NCI-H460 (cell line): ENCODE data around the gene PRR11. TPM values are rescaled to one million over a fixed set of nuclear protein-coding genes. Genes with fewer than 3 reads are reported as not detected.
"Not testable (repeated sequence)": the region's sequence is repeated elsewhere in the genome, so short reads cannot be mapped to it uniquely, and the experiment has no call there.

ENCODE experiments used
- DNase-seq: peaks from one replicate; pipeline ENCODE4 v3.0.0-alpha.2; 2016; ENCODE audit warnings: low read depth; ENCODE audit errors: extremely low read depth
- polyA plus RNA-seq: library from polyadenylated mRNA; depleted of rRNA; stranded (reverse); fragments of >200 nt; gene quantifications from 2 replicates; pipeline ENCODE4 v1.2.3, GENCODE V29; 2014; cell fraction: nucleus; rRNA removed
- total RNA-seq: library from RNA; depleted of rRNA; stranded (reverse); fragments of >200 nt; shearing (Covaris generic); gene quantifications from 2 replicates; pipeline ENCODE4 v1.2.3, GENCODE V29; 2014; rRNA removed

The PRR11 gene
- total RNA-seq: 47.7 and 47.9 TPM in 2 replicates
- polyA plus RNA-seq: 6.7 and 14.6 TPM in 2 replicates

GRCh38 chr17:59155439-59156177, at the start of gene PRR11:
Gene PRR11, plus strand, starts transcription at chr17:59155746. Its CDS starts 14,007 bp downstream, at chr17:59169753.
- DNase-seq: peak; percentile 100

GRCh38 chr17:59105852-59106462, 49.6 kb upstream of the PRR11 start:
- peak; percentile 21 for DNase-seq

DNA sequence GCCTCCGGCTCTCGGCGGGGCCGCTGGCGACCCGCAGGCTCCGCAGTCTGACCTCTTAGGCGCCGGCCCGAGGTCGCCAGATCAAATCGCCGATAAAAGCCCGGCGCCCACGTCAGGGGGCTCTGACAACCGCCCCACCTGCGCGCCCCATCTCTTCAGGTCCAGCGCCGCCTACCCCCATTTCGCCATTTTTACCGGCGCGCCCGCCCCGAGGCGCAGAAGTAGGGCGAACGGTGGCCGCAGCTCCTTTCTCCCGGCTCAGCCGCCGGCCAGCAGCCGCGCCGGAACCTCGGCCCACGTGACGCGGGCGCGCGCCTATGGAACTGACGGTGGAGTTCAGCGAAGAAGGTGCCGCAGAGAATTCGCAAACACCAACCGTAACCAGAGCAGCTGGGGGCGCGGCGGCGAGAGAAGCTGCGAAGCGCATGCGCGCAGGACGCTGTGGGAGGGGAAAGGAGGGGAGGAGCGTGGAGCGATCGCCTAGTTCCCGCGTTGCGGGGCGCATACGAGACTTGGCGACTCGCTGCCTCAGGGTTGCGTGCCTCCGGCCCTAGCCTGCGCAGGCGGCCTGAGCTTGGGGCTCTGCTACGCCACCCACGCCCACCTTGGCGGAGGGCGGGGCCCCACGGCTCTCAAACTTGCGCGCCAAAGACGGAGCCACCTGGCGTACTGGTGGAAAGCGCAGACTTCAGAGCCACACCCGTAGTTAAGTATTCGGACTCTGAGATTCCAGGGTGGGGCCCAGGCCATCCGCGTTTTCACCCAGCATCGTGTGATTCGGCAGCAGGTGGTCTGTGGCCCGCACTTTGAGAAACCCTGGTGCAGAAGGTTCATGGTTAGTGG, 48.9 kb upstream of the PRR11 start, which contains the start of gene TRIM37:
Gene TRIM37 (minus strand): TSS at position 418 of the 843 bp plus-strand sequence. CDS start 419 bp downstream, outside the sequence.
- peak; percentile 99 for DNase-seq

DNA sequence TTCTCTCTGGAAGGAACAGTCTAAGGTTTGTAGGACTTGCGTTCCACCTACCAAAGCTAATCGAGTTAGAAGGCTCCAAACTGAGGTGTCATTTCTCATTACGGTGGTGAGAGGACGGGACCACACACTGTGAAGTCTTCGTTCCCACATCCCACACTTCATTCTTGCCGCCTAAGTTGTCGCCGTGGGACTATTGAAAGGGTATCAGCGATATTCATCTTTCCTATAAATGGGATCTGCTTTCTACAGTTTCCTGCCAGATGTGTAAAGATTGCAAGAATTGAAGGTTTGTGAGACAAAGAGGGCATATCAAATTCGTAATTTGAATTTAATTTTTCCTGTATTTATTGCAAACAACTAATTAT, 48.3 kb upstream of the PRR11 start:
- no peak for DNase-seq

DNA sequence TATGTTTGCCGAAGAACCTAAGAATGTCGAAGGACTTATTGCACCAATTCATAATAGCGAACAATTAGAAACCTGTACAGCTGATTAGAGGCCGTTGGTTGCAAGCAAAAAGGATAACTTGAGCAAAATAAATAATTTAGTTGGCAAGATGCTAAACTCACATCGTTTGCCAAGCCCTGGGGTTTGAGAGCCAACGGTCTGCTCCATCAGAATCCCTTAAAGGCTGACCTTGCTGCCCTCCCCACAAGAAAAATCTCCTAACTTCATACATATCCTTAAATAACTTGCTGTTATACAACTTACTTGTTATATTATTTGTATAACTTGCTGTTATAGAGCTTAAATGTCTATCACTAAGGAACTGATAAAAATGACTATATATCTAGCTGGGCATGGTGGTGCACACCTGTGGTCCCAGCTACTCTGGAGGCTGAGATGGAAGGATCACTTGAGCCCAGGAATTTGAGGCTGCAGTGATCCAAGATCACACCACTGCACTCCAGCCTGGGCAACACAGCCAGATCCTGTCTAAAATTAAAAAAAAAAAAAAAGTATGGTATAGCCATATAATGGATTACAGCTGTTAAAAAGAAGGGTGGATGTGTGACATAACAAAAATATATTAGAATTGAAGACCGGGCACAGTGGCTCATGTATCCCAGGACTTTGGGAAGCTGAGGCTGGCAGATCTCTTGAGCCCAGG, 47.0 kb upstream of the PRR11 start:
- DNase-seq: no peak

DNA sequence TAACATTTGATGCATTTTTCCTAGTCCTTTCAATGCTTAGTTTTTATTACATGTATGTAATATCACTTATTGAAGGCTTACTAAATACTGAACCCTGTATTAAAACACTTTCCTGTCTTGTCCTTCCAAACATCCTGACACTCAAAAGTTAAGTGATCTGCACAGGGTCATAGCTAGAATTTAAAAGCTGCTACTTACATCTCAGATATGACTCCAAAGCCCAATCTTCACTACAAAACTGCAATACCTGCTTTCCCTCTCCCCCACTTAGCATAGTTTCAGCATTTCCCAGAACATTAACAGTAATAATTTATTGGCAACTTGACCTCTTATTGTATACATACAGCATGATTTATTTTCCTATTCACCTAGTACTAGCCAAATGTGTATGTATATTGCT, 44.6 kb upstream of the PRR11 start:
- no peak for DNase-seq

DNA sequence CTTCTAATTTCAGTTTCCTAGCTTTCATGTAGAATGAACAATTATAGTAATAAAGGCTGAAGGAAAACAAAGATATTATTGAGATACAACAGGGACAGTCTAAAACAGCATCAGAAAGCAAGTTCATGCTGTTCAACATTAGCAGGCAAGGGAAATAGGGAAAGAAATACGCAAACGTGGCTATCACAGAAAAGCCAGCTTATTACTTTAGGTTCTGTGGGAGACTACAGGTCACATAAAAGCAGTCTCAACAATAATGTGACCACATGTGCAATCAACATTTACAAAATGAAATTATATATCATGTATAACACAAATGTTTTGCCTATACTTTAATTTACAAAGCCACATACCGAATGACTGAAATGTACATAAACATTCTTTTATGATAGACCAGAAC, 44.0 kb upstream of the PRR11 start:
- no peak for DNase-seq

DNA sequence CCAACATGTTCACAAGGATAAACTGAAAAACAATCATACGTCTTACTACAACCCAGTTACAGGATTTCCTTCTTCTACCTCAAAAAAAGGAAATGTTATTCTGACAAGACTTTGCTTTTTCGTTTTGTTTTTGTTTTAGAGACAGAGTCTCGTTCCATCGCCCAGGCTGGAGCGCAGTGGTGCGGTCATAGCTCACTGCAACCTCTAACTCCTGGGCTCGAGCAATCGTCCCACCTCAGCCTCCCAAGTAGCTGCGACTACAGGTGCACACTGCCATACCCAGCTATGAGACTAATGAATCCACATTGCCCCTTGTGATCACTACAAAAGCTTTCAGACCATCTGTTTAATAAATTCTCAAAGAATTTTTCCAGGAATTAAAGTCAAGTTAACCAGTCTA, 40.1 kb upstream of the PRR11 start:
- no peak for DNase-seq

DNA sequence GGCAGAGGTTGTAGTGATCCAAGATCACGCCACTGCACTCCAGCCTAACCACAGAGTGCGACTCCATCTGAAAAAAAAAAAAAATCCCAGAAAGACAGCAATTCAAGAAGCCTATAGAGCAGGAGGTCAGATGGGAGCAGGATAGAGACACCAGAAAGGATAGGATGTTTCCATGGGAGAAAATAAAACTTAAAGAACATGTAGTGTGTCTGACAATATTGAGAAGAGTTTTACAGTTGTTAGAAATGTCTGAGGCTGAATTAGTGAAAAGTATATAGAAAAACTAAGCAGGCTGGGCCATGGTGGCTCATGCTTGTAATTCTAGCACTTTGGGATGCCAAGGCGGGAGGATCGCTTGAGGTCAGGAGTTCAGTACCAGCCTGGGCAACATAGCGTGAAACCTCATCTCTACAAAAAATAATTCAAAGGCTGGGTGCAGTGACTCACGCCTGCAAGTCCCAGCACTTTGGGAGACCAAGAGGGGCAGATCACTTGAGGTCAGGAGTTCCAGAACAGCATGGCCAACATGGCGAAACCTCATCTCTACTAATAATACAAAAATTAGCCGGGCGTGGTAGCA, 33.6 kb upstream of the PRR11 start:
- DNase-seq: no peak

DNA sequence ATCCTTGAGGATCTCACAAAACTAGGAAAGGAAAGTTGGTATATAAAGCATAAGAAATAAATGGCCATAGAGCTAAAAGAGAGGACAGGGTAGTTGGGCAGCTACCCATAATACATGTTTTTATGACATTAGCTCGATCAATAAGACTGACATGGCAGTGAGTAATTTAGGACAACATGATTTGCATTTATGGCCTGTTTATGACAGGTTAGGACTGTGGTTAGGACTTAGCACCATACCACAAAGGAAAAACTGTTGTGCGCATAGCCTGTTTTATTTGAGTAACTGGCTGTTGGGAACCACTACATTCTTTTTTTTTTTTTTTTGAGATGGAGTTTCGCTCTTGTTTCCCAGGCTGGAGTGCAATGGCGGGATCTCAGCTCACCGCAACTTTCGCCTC, 30.9 kb upstream of the PRR11 start:
- DNase-seq: no peak

DNA sequence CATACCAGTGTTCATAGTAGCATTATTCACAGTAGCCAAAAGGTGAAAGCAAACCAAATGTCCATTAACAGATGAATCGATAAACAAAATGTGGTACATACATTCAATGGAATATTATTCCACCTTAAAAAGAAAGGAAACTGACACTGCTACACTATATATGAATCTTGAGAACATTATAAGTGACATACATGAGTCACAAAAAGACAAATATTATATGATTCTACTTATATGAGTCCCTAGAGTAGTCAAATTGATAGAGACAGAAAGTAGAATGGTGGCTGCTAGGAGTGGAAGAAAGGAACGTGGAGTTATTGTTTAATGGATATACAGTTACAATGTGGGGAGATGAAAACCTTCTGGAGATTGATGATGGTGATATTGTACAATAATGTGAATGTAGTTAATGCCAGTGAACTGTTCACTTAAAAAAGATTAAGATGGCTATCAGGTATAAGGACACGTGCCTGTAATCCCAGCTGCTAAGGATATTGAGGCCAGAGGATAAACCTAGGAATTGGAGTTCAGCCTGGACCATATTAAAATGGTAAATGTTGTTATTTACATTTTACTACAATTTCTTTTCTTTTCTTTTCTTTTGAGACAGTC, 28.6 kb upstream of the PRR11 start:
- DNase-seq: no peak

DNA sequence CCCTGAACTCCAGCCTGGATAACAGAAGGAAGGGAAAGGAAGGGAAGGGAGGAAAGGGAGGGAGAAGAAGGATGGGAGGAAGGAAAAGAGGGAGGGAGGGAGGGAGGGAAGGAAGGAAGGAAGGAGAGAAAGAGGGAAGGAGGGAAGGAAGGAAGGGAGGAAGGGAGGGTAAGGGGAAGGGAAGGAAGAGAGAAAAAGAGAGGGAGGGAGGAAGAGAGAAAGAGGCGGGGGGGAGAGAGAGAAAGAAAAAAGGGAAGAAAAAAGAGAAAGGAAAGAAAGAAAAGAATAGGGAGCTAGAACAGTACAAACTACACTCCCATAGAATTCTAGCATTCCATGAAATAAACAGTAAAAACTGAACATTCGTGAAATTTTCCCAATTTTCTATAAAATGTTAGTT, 25.7 kb upstream of the PRR11 start:
- DNase-seq: no peak

DNA sequence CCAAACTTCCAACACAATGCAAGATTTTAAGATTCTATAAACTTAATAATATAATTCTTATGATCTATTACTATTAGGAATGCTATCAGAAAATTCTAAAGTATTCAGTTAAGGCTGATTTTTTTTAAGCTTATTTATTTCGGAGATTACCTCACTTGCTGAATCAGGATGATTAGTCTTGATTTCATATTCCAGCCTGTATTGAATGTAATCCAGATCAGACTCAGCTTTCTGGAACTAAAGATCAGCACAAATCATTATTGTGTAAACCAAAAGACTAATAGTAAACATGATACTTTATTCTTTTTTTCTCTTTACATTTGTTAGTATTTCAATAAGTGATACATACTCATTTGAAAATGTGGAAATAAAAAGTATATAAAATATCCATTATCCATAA, 24.4 kb upstream of the PRR11 start:
- no peak for DNase-seq

GRCh38 chr17:59138339-59138738, 17.2 kb upstream of the PRR11 start:
- DNase-seq: not testable (repeated sequence)

- DNase-seq: no peak
Measured at GRCh38 chr17:59139939-59140338, 15.6 kb upstream of the PRR11 start.

- DNase-seq: no peak
Measured at GRCh38 chr17:59141860-59142259, 13.7 kb upstream of the PRR11 start.

GRCh38 chr17:59145571-59146096, 9.9 kb upstream of the PRR11 start:
- no peak for DNase-seq

- DNase-seq: no peak
Measured at GRCh38 chr17:59149051-59149450, 6.5 kb upstream of the PRR11 start.

DNA sequence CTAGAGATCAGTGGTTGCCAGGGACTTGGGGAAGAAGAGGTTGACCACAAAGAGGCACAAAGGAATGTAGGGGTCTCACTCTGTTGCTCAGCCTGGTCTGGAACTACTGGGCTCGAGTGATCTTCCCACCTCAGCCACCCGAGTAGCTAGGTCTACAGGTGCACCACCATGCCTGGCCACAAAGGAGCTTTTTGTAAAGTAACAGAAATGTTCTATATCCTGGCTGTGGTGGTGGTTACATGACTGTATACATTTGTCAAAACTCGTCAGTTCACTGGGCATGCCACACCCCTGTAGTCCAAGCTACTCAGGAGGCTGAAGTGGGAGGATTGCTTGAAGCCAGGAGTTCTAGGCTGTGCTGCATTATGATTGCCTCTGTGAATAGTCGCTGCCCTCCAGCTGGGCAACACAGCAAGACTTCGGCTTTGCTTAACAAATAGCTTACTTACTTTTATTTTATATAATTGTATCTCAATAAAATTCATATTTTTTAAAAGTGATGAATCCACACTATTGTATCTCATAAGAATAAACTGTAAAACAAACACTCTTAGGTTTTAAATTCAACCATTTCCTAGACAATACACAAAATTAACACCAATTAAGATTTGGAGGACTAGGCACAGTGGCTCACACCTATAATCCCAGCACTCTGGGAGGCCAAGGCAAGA, 5.6 kb upstream of the PRR11 start:
- no peak for DNase-seq
